Astrocyte of the spinal cord (primary cell): Measurements from ENCODE around the gene SYT9.

Experiments used
- DNase-seq: peaks from one replicate; pipeline ENCODE4 v3.0.0; 2011; ENCODE audit warnings: low read depth, low spot score
- H3K4me3 ChIP-seq: 2 replicates; pipeline ENCODE4 v1.5.1; 2011; ENCODE audit warnings: low read depth, mild to moderate bottlenecking, low read length, moderate library complexity
- CTCF ChIP-seq: IDR thresholded peaks from 2 replicates; pipeline ENCODE4 v1.5.1; 2012; ENCODE audit warnings: low read depth, mild to moderate bottlenecking, low read length, inconsistent platforms
- in situ Hi-C: cut with HindIII; loops from 2 replicates; pipeline ENCODE4 v1.10.0; 2017; ENCODE audit warnings: low sequenced_read_pairs

The SYT9 gene

DNA sequence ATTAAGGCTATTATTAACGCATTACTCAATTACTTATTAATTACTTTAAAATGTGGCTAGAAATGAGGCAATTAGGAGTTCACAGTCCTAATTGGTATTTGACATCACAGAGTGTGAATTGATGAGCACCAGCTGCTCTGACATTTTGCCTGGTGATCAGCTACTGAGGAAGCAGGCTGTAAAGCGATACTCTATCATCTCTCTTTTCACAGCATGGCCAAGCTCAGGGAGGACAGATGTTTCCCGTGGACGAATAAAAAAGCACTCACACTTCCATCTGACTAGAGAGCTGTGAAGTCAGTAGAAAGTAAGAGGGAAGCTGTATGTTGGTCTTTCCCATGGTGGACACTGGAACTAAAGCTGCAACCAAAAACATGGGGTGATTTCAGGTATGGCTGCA, 29.1 kb upstream of the SYT9 start:
- no peak overlapping the region for H3K4me3 ChIP-seq
- TF ChIP-seq CTCF: no peak
- no peak for DNase-seq
- in situ Hi-C loops: no loop called here

DNA sequence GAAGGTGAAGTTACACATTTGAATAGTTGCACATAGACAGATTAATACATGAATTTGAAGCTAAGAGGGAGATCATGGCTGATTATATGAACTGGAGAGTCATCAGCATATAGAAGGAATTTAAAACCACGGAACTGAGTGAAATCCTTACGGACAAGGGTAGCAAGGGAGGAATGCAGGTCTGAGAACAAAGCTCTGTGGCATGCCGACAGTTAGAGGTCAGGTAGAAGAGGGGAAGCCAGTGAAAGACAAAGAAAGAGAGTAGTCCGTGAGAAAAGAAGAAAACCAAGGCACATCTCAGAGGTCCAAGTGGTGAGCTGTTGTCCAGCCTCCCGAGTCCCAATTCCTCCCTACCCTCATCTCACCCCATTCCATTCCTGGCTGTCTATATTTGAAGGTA, 11.8 kb upstream of the SYT9 start:
- in situ Hi-C loops: no loop called here
- no peak for DNase-seq
- no peak overlapping the region for H3K4me3 ChIP-seq
- TF ChIP-seq CTCF: no peak

DNA sequence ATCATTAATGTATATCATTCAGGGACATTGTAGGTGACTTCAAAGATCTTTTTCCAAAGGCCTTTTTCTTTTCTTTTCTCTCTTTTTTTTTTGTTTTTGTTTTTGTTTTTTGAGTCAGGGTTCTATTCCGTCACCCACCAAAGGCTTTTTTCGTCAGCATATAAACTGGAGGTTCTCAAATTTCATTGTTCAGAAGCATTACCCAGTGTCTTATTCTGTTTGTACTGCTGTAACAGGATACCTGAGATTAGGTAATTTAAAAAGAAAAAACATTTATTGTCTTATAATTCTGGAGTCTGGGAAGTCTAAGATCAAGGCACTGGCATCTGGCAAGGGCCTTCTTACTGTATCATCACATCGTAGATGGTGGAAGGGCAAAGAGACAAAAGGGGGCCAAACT, 6.4 kb upstream of the SYT9 start:
- in situ Hi-C loops: no loop called here
- no peak for DNase-seq
- TF ChIP-seq CTCF: no peak
- H3K4me3 ChIP-seq: no peak overlapping the region

GRCh38 chr11:7246179-7246578, 5.5 kb upstream of the SYT9 start:
- H3K4me3 ChIP-seq: no peak overlapping the region
- no peak for TF ChIP-seq CTCF
- DNase-seq: no peak
- in situ Hi-C loops: no loop called here

GRCh38 chr11:7250166-7250565, 1.5 kb upstream of the SYT9 start:
- in situ Hi-C loops: no loop called here
- DNase-seq: no peak
- TF ChIP-seq CTCF: no peak

DNA sequence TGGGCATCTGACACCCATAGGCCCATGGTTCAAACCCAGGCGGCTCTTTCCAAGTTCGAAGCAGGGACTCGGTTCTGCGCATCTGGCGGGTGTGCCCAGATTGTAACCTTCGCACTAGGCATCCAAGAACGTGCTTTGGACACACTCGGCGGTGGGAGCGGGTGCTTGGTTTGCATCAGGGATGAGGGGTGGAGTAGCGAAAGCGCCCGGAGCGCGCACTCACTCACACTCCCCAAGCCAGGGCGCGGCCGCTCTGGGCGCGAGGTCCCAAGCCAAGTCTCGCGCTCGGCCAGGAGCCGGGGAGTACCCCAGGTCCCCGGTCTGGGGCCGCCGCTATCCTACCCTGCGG, 243 bp upstream of the SYT9 start:
- H3K4me3 ChIP-seq: peak overlapping the region; percentile 27
- in situ Hi-C loops: no loop called here
- no peak for TF ChIP-seq CTCF
- DNase-seq: no peak

More at GRCh38 chr11:7250166-7250565, 1.5 kb upstream of the SYT9 start:
- H3K4me3 ChIP-seq: no peak overlapping the region

- no peak overlapping the region for H3K4me3 ChIP-seq
- in situ Hi-C loops: no loop called here
- TF ChIP-seq CTCF: no peak
- no peak for DNase-seq
Observed at GRCh38 chr11:7252683-7253213, 1.0 kb downstream of the SYT9 start.
